ENCODE measurements around the gene MRPL24. TPM values are rescaled to one million over a fixed set of nuclear protein-coding genes. Genes with fewer than 3 reads are reported as not detected.

MRPL24 gene
- total RNA-seq, 1 donor = 21.6 TPM

GRCh38 chr1:156777573-156777972, 36.7 kb upstream of the MRPL24 start:
- TF ChIP-seq CTCF (IDR thresholded peaks at IDR 0.05; ENCODE audit: insufficient read depth, low read depth, low read length) = no peak
- DNase-seq (ENCODE audit: low read depth) = no peak
- no peak overlapping the region for H3K4me3 ChIP-seq (ENCODE audit: low read depth, low read length)

- no peak overlapping the region for H3K4me3 ChIP-seq (ENCODE audit: low read depth, low read length)
- no peak for DNase-seq (ENCODE audit: low read depth)
- no peak for TF ChIP-seq CTCF (IDR thresholded peaks at IDR 0.05; ENCODE audit: insufficient read depth, low read depth, low read length)
Observed at GRCh38 chr1:156776942-156777341, 36.1 kb upstream of the MRPL24 start.

GRCh38 chr1:156775799-156776198, 34.9 kb upstream of the MRPL24 start:
- H3K4me3 ChIP-seq (ENCODE audit: low read depth, low read length) = no peak overlapping the region
- DNase-seq (ENCODE audit: low read depth) = no peak
- no peak for TF ChIP-seq CTCF (IDR thresholded peaks at IDR 0.05; ENCODE audit: insufficient read depth, low read depth, low read length)

GRCh38 chr1:156773607-156774006, 32.7 kb upstream of the MRPL24 start:
- DNase-seq (ENCODE audit: low read depth) = no peak

GRCh38 chr1:156772728-156773497, 32.0 kb upstream of the MRPL24 start:
- peak; percentile 40 for DNase-seq (ENCODE audit: low read depth)
- no peak for TF ChIP-seq CTCF (IDR thresholded peaks at IDR 0.05; ENCODE audit: insufficient read depth, low read depth, low read length)
- no peak overlapping the region for H3K4me3 ChIP-seq (ENCODE audit: low read depth, low read length)

More at GRCh38 chr1:156773607-156774006, 32.7 kb upstream of the MRPL24 start:
- TF ChIP-seq CTCF (IDR thresholded peaks at IDR 0.05; ENCODE audit: insufficient read depth, low read depth, low read length) = peak; percentile 13
- no peak overlapping the region for H3K4me3 ChIP-seq (ENCODE audit: low read depth, low read length)

GRCh38 chr1:156772222-156772621, 31.3 kb upstream of the MRPL24 start:
- no peak for DNase-seq (ENCODE audit: low read depth)
- no peak for TF ChIP-seq CTCF (IDR thresholded peaks at IDR 0.05; ENCODE audit: insufficient read depth, low read depth, low read length)
- no peak overlapping the region for H3K4me3 ChIP-seq (ENCODE audit: low read depth, low read length)

Data from fibroblast of villous mesenchyme (primary cell).